Sigmoid colon (tissue), 4 donors: Measurements from ENCODE around the gene PTPRZ1.

ENCODE experiments used
- CTCF ChIP-seq, 4 experiments: fragments of 450-650 bp in 3 of 4; fragments of 200-600 bp in 1 of 4; IDR thresholded peaks; one replicate each; pipeline ENCODE4 v1.5.1; 2016 to 2019; ENCODE audit warnings: antibody characterized with exemption in 4 of 4, mild to moderate bottlenecking in 3 of 4, moderate library complexity in 2 of 4
- EP300 ChIP-seq, 4 donors: sonication (generic); formaldehyde crosslinking; IDR thresholded peaks; one replicate each; pipeline ENCODE4 v1.6.1; 2017; ENCODE audit warnings: antibody characterized with exemption in 4 of 4
- POLR2A ChIP-seq, 2 donors: fragments of 450-650 bp; IDR thresholded peaks; one replicate each; pipeline ENCODE4 v1.6.1; 2016; ENCODE audit warnings: antibody characterized with exemption in 2 of 2, mild to moderate bottlenecking in 2 of 2, moderate library complexity in 2 of 2
- POLR2AphosphoS5 ChIP-seq, 4 donors: sonication (generic); formaldehyde crosslinking; IDR thresholded peaks; one replicate each; pipeline ENCODE4 v1.6.1; 2017; ENCODE audit warnings: antibody characterized with exemption in 4 of 4

- TF ChIP-seq POLR2AphosphoS5 (IDR thresholded peaks at IDR 0.05) (no peak), CTCF (IDR thresholded peaks at IDR 0.05) (no peak), POLR2A (IDR thresholded peaks at IDR 0.05) (no peak), EP300 (IDR thresholded peaks at IDR 0.05) (no peak)
Measured at GRCh38 chr7:121936951-121937623, 64.1 kb downstream of the PTPRZ1 start.
